ENCODE data around the gene NR4A1. TPM values are rescaled to one million over a fixed set of nuclear protein-coding genes. Genes with fewer than 3 reads are reported as not detected.
A peak's percentile ranks its signal among the peaks of the same experiment; 100 is the strongest.

NR4A1 gene
- total and polyA plus RNA-seq, 2 of the 13 experiments (the other 11 are each of a cell fraction or from before 2014, with no cell fraction given) = 5.7 to 15.2 TPM

DNA sequence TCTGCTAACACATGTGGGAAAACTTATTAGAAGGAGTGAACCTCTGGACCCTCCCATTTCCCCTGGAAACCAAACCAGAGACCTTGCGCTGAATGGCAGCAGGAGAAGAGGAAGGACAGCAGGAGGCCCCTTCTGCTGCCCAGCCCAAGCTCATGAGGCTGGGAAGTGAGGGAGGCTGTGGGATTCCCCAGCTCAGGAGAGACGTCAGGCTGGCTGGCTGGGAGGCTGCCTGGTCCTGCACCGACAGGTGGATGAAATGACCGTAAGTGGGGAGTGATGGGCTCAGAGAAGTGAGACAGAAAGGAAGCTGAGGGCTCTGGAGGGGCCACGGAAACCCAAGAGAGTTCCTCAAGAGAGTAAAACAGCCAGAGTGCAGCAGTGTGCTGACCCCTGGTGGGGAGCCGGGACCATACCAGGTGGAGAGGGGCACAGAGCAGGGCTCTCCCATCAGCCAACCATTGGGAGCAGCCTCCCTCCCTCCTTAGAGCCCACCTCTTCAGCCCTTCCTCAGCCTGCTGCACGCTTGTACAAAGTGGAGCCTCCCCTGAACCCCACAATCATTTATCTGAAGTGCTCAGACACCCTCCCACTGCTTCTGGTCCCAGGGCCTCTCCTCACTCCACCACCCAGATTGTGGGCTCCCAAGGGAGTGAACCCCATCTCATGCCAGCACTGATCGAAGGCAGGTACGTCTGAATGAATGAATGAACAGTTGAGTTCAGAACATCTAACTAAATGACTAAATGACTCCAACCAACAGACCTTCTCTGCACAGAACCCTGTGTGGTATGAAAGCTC, 30.5 kb upstream of the NR4A1 start (continued):
- TF ChIP-seq ZNF660 (CRISPR knock-in tag; IDR thresholded peaks at IDR 0.05; ENCODE audit: borderline replicate concordance, low read depth) (no peak), XRCC5 (optimal IDR thresholded peaks at IDR 0.05; ENCODE audit: low read length) (peak; percentile 51), ZFX (CRISPR knock-in tag; IDR thresholded peaks at IDR 0.05; ENCODE audit: low read depth) (peak; percentile 30; the same call in 1 of the 2 replicates), NR2F6 (IDR thresholded peaks at IDR 0.05) (no peak), NR2F6 (CRISPR knock-in tag; IDR thresholded peaks at IDR 0.05) (no peak), MYC (CRISPR knock-in tag; IDR thresholded peaks at IDR 0.05; ENCODE audit: borderline replicate concordance) (0 out of 2 replicates have a peak, but pooled peaks have one; percentile 32), SAP130 (CRISPR knock-in tag; IDR thresholded peaks at IDR 0.05; ENCODE audit: low read depth) (0 out of 2 replicates have a peak, but pooled peaks have one; percentile 16), STAG1 (CRISPR knock-in tag; IDR thresholded peaks at IDR 0.05) (peak; percentile 90), ZBTB42 (CRISPR knock-in tag; IDR thresholded peaks at IDR 0.05) (no peak), ADNP (CRISPR knock-in tag; IDR thresholded peaks at IDR 0.05) (no peak), SP4 (CRISPR knock-in tag; IDR thresholded peaks at IDR 0.05) (0 out of 2 replicates have a peak, but pooled peaks have one; percentile 27), ZNF713 (CRISPR knock-in tag; IDR thresholded peaks at IDR 0.05) (no peak)
- TF ChIP-seq, protein P1, sequence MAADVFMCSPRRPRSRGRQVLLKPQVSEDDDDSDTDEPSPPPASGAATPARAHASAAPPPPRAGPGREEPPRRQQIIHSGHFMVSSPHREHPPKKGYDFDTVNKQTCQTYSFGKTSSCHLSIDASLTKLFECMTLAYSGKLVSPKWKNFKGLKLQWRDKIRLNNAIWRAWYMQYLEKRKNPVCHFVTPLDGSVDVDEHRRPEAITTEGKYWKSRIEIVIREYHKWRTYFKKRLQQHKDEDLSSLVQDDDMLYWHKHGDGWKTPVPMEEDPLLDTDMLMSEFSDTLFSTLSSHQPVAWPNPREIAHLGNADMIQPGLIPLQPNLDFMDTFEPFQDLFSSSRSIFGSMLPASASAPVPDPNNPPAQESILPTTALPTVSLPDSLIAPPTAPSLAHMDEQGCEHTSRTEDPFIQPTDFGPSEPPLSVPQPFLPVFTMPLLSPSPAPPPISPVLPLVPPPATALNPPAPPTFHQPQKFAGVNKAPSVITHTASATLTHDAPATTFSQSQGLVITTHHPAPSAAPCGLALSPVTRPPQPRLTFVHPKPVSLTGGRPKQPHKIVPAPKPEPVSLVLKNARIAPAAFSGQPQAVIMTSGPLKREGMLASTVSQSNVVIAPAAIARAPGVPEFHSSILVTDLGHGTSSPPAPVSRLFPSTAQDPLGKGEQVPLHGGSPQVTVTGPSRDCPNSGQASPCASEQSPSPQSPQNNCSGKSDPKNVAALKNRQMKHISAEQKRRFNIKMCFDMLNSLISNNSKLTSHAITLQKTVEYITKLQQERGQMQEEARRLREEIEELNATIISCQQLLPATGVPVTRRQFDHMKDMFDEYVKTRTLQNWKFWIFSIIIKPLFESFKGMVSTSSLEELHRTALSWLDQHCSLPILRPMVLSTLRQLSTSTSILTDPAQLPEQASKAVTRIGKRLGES (CRISPR knock-in tag; IDR thresholded peaks at IDR 0.05; ENCODE audit: borderline replicate concordance) = no peak
- TF ChIP-seq, protein P2, sequence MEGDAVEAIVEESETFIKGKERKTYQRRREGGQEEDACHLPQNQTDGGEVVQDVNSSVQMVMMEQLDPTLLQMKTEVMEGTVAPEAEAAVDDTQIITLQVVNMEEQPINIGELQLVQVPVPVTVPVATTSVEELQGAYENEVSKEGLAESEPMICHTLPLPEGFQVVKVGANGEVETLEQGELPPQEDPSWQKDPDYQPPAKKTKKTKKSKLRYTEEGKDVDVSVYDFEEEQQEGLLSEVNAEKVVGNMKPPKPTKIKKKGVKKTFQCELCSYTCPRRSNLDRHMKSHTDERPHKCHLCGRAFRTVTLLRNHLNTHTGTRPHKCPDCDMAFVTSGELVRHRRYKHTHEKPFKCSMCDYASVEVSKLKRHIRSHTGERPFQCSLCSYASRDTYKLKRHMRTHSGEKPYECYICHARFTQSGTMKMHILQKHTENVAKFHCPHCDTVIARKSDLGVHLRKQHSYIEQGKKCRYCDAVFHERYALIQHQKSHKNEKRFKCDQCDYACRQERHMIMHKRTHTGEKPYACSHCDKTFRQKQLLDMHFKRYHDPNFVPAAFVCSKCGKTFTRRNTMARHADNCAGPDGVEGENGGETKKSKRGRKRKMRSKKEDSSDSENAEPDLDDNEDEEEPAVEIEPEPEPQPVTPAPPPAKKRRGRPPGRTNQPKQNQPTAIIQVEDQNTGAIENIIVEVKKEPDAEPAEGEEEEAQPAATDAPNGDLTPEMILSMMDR (CRISPR knock-in tag; IDR thresholded peaks at IDR 0.05) = peak; percentile 91
- TF ChIP-seq, protein P3, sequence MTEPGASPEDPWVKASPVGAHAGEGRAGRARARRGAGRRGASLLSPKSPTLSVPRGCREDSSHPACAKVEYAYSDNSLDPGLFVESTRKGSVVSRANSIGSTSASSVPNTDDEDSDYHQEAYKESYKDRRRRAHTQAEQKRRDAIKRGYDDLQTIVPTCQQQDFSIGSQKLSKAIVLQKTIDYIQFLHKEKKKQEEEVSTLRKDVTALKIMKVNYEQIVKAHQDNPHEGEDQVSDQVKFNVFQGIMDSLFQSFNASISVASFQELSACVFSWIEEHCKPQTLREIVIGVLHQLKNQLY (CRISPR knock-in tag; IDR thresholded peaks at IDR 0.05) = no peak
- TF ChIP-seq, protein P4, sequence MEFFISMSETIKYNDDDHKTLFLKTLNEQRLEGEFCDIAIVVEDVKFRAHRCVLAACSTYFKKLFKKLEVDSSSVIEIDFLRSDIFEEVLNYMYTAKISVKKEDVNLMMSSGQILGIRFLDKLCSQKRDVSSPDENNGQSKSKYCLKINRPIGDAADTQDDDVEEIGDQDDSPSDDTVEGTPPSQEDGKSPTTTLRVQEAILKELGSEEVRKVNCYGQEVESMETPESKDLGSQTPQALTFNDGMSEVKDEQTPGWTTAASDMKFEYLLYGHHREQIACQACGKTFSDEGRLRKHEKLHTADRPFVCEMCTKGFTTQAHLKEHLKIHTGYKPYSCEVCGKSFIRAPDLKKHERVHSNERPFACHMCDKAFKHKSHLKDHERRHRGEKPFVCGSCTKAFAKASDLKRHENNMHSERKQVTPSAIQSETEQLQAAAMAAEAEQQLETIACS (CRISPR knock-in tag; IDR thresholded peaks at IDR 0.05) = no peak

All from HepG2 (cell line).